A673 (cell line): ENCODE measurements around the gene CBY2. TPM values are rescaled to one million over a fixed set of nuclear protein-coding genes. Genes with fewer than 3 reads are reported as not detected.

Experiments used
- BruUV-seq: library from RNA; stranded (reverse); fragments of 400-500 nt; replicated peaks from 2 replicates; lab custom pipeline; 2021; lab: Mats Ljungman, UMichigan
- CTCF ChIA-PET: fragments of 300-600 bp; sonication (Branson Sonifier 250); formaldehyde crosslinking; loops from one replicate; lab custom pipeline; 2022; ENCODE audit warnings: antibody characterized with exemption; lab: Charles Lee
- POLR2A ChIA-PET: fragments of 300-600 bp; sonication (Branson Sonifier 250); formaldehyde crosslinking; loops from one replicate; lab custom pipeline; 2022; ENCODE audit warnings: antibody characterized with exemption; ENCODE audit not compliant: low non-redundant PET; lab: Charles Lee
- DNase-seq: peaks from one replicate; pipeline ENCODE4 v3.0.0-alpha.2; 2015; ENCODE audit warnings: low spot score
- H3K27ac ChIP-seq: fragments of 200-600 bp; sonication (generic); 2 replicates; pipeline ENCODE4 v1.5.1; 2016; ENCODE audit warnings: mixed run types, low read depth, mild to moderate bottlenecking, mixed read lengths, antibody characterized with exemption, low read length; ENCODE audit not compliant: poor library complexity, severe bottlenecking
- H3K27me3 ChIP-seq: fragments of 200-600 bp; sonication (generic); replicated peaks from 2 replicates; pipeline ENCODE4 v1.6.1; 2017; ENCODE audit warnings: mixed run types, low read depth, mild to moderate bottlenecking, mixed read lengths, antibody characterized with exemption, low read length; ENCODE audit not compliant: insufficient read depth, poor library complexity
- H3K36me3 ChIP-seq: fragments of 200-600 bp; sonication (generic); 2 replicates; pipeline ENCODE4 v1.6.1; 2016; ENCODE audit warnings: mixed run types, mild to moderate bottlenecking, mixed read lengths, antibody characterized with exemption, low read length; ENCODE audit not compliant: insufficient read depth, poor library complexity, severe bottlenecking
- H3K4me1 ChIP-seq: fragments of 200-600 bp; sonication (generic); 2 replicates; pipeline ENCODE4 v1.6.1; 2017; ENCODE audit warnings: mixed run types, mild to moderate bottlenecking, mixed read lengths, antibody characterized with exemption, low read length; ENCODE audit not compliant: insufficient read depth, poor library complexity, severe bottlenecking
- H3K4me3 ChIP-seq: fragments of 200-600 bp; sonication (generic); 2 replicates; pipeline ENCODE4 v1.5.1; 2016; ENCODE audit warnings: low read depth, mixed run types, mild to moderate bottlenecking, mixed read lengths, low read length; ENCODE audit not compliant: poor library complexity, severe bottlenecking
- H3K9me3 ChIP-seq: fragments of 200-600 bp; sonication (generic); 2 replicates; pipeline ENCODE4 v1.6.1; 2016; ENCODE audit warnings: mixed run types, low read depth, mild to moderate bottlenecking, mixed read lengths, antibody characterized with exemption, low read length; ENCODE audit not compliant: poor library complexity, severe bottlenecking
- EZH2 ChIP-seq: fragments of 200-600 bp; sonication (generic); IDR thresholded peaks from 2 replicates; pipeline ENCODE4 v1.6.1; 2017; ENCODE audit warnings: borderline replicate concordance, low read depth, mild to moderate bottlenecking, mixed read lengths, antibody characterized with exemption, low read length; ENCODE audit not compliant: poor library complexity, severe bottlenecking
- intact Hi-C: fragments of 100-400 bp; cut with micrococcal nuclease; formaldehyde crosslinking; loops from one replicate; pipeline ENCODE4 v1.10.0; 2022; ENCODE audit not compliant: unreplicated experiment
- total RNA-seq: library from RNA; stranded (reverse); gene quantifications from 2 replicates; pipeline ENCODE4 v1.2.3, GENCODE V29; 2021
- TF ChIP-seq, protein P1 (sequence below): fragments of 300-800, 200-600 bp; sonication (generic); conservative IDR thresholded peaks from 2 replicates; pipeline ENCODE4 v1.5.1; 2017; ENCODE audit warnings: low read depth, mild to moderate bottlenecking, antibody characterized with exemption, low read length, moderate library complexity, mixed read lengths

Gene CBY2
- total RNA-seq, 1 experiment from 2014 or later: not detected

DNA sequence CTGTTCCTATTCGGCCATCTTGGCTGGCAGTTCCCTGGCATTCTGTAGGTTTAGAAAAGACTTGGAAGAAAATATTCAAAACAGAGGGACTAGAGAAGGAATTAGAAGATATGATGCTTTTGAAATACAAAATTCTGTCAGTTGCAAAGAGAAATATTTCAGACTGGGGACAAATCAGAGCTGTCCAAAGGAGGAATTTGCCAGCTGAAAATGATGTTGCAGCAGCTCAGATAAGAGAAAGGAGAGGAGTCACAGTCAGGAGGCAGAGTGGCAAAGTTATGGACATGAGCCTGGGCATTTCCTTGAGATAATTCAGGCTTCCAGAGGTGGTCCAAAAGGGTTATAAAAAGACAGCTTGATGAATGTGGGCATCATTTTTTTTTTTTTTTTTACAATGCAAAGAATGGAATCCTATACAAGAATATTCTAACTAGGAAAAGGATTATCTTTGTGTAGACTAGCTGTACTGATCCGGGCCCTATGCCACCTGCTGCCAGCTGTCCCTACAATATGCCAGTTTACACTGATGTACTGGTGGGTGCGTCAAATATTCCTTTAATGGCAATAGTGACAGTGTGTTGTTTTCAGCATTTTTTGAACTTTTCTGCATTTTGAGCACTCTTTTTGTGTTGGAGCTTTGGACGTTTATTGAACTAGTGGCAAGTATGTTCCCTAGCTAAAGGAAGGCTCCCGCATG lies 31.8 kb upstream of the CBY2 start:
- Histone ChIP-seq H3K4me1 (peaks cover 7% of the 10 kb centered on the region), H3K27ac (no peak overlapping the region), H3K27me3 (no peaks in the 10 kb centered on the region), H3K4me3 (no peak overlapping the region), H3K9me3 (no peaks in the 10 kb centered on the region), H3K36me3 (no peaks in the 10 kb centered on the region)
- ChIA-PET POLR2A (no interaction called here), CTCF (interaction anchor here (0.6 kb wide), 1 partner anchor 13 kb away, joined by 3 read pairs; no protein-coding TSS in a partner anchor)
- BruUV-seq: no TSS peak
- intact Hi-C loops: no loop called here
- DNase-seq: no peak
- TF ChIP-seq, protein P1, sequence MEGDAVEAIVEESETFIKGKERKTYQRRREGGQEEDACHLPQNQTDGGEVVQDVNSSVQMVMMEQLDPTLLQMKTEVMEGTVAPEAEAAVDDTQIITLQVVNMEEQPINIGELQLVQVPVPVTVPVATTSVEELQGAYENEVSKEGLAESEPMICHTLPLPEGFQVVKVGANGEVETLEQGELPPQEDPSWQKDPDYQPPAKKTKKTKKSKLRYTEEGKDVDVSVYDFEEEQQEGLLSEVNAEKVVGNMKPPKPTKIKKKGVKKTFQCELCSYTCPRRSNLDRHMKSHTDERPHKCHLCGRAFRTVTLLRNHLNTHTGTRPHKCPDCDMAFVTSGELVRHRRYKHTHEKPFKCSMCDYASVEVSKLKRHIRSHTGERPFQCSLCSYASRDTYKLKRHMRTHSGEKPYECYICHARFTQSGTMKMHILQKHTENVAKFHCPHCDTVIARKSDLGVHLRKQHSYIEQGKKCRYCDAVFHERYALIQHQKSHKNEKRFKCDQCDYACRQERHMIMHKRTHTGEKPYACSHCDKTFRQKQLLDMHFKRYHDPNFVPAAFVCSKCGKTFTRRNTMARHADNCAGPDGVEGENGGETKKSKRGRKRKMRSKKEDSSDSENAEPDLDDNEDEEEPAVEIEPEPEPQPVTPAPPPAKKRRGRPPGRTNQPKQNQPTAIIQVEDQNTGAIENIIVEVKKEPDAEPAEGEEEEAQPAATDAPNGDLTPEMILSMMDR: no peak
- no peak for TF ChIP-seq EZH2

DNA sequence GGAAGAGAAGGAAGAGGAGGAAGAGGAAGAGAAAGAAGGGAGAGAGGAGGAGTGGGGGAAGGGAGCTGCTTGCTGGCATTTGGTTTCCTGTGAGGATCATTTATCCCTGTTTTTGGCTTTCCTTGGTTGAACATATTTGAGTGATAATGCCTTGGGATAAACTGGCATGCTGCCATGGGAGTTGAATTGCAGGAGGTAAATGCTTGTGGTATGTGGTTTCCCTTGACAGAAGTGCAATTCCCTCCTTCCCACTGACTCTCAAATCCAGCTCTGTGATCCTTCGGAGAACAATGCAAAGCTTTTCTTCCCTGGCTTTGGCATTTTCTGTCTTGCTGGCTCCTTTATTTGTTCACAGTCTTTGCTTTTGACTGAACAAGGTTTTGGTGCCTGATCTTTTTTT lies 27.2 kb upstream of the CBY2 start:
- BruUV-seq: no TSS peak
- TF ChIP-seq EZH2: no peak
- TF ChIP-seq, protein P1: no peak
- DNase-seq: peak; percentile 59
- intact Hi-C loops: no loop called here
- Histone ChIP-seq H3K27ac (no peak overlapping the region), H3K36me3 (no peaks in the 10 kb centered on the region), H3K4me3 (no peak overlapping the region), H3K4me1 (peaks cover 21% of the 10 kb centered on the region), H3K9me3 (no peaks in the 10 kb centered on the region), H3K27me3 (no peaks in the 10 kb centered on the region)
- CTCF ChIA-PET: no interaction called here
- POLR2A ChIA-PET: no interaction called here

DNA sequence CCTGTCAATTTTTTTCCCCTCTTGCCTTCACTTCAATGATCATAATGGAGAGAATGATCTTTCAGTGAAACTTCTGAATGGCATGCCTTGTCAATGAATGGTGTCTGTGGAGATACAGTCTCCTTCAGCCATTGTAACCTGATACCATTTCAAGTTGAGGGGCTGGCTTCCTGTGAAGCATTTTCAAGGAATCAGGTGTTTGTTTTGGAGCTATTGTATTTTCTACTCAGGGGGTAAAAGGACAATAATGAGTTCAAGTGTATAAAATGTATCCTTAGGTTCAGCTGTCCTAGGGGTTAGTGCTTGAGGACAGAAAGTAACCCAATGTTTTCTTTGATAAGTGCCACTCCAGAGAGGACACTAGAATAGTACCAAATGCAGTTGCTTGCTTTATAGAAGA lies 23.8 kb upstream of the CBY2 start:
- Histone ChIP-seq H3K4me1 (peaks cover 27% of the 10 kb centered on the region), H3K4me3 (no peak overlapping the region), H3K36me3 (no peaks in the 10 kb centered on the region), H3K27me3 (no peaks in the 10 kb centered on the region), H3K27ac (peak overlapping the region; percentile 72), H3K9me3 (no peaks in the 10 kb centered on the region)
- ChIA-PET POLR2A (interaction anchor here (0.6 kb wide), 1 partner anchor 706 kb away, joined by 6 read pairs; no protein-coding TSS in a partner anchor), CTCF (no interaction called here)
- no peak for TF ChIP-seq EZH2
- TF ChIP-seq, protein P1: no peak
- intact Hi-C loops: loop anchor here (1.0 kb wide), 1 partner anchor 439 kb away; no protein-coding TSS in a partner anchor
- peak; percentile 73 for DNase-seq
- BruUV-seq: no TSS peak
